Medulla oblongata (tissue), 1 donor: ENCODE data around the gene SMIM5.
A peak's percentile ranks its signal among the peaks of the same experiment; 100 is the strongest.

Experiments used
- DNase-seq: peaks from one replicate; pipeline ENCODE4 v3.0.0-alpha.2; 2015; ENCODE audit errors: extremely low spot score

SMIM5 gene

GRCh38 chr17:75666959-75667790 lies 33.9 kb downstream of the SMIM5 start, which contains the start of the genes RECQL5 and SAP30BP:
Gene RECQL5, minus strand, starts transcription at chr17:75667154. Its CDS starts 597 bp downstream, at chr17:75666557.
Gene SAP30BP, plus strand, starts transcription at chr17:75667338. Its CDS starts 35 bp downstream, at chr17:75667373.
- peak; percentile 99 for DNase-seq

GRCh38 chr17:75667825-75668224 lies 34.6 kb downstream of the SMIM5 start:
- no peak for DNase-seq

- DNase-seq, result no peak
Measured at GRCh38 chr17:75668489-75668888, 35.3 kb downstream of the SMIM5 start.

GRCh38 chr17:75670868-75671267 lies 37.6 kb downstream of the SMIM5 start:
- no peak for DNase-seq

- no peak for DNase-seq
Measured at GRCh38 chr17:75672011-75672410, 38.8 kb downstream of the SMIM5 start.

- DNase-seq, result no peak
Measured at GRCh38 chr17:75673487-75673886, 40.3 kb downstream of the SMIM5 start.

- DNase-seq, result no peak
Measured at GRCh38 chr17:75676461-75676860, 43.2 kb downstream of the SMIM5 start.

GRCh38 chr17:75679706-75680211 lies 46.5 kb downstream of the SMIM5 start:
- DNase-seq, result peak; percentile 54

- no peak for DNase-seq
Measured at GRCh38 chr17:75680431-75680830, 47.2 kb downstream of the SMIM5 start.

GRCh38 chr17:75681289-75681688 lies 48.1 kb downstream of the SMIM5 start:
- DNase-seq, result no peak

GRCh38 chr17:75683583-75683982 lies 50.3 kb downstream of the SMIM5 start:
- DNase-seq, result no peak

- no peak for DNase-seq
Measured at GRCh38 chr17:75684249-75684648, 51.0 kb downstream of the SMIM5 start.

GRCh38 chr17:75684924-75685323 lies 51.7 kb downstream of the SMIM5 start:
- no peak for DNase-seq

- DNase-seq, result no peak
Measured at GRCh38 chr17:75685499-75685898, 52.3 kb downstream of the SMIM5 start.

GRCh38 chr17:75688209-75688825 lies 55.1 kb downstream of the SMIM5 start:
- peak; percentile 47 for DNase-seq

- no peak for DNase-seq
Measured at GRCh38 chr17:75689441-75689873, 56.2 kb downstream of the SMIM5 start.
